ENCODE data around the gene MUSK. TPM values are rescaled to one million over a fixed set of nuclear protein-coding genes. Genes with fewer than 3 reads are reported as not detected.

MUSK gene
- total RNA-seq, 1 donor from 2014 or later: under 0.01 TPM

GRCh38 chr9:110847671-110848070 lies 179.1 kb downstream of the MUSK start:
- FAIRE-seq: no peak
- Histone ChIP-seq H3K36me3 (ENCODE audit: control insufficient read depth, insufficient read depth, low read length) (no peaks in the 10 kb centered on the region), H3K4me3 (ENCODE audit: low read depth, low read length) (no peak overlapping the region), H3K27me3 (ENCODE audit: control insufficient read depth, insufficient read depth, low read length) (no peaks in the 10 kb centered on the region)
- DNase-seq (ENCODE audit: low read depth): no peak
- TF ChIP-seq CTCF (IDR thresholded peaks at IDR 0.05; ENCODE audit: insufficient read depth, low read length, severe bottlenecking): no peak

- H3K36me3 ChIP-seq (ENCODE audit: control insufficient read depth, insufficient read depth, low read length): no peaks in the 10 kb centered on the region
- no peaks in the 10 kb centered on the region for H3K27me3 ChIP-seq (ENCODE audit: control insufficient read depth, insufficient read depth, low read length)
- DNase-seq (ENCODE audit: low read depth): no peak
- FAIRE-seq: no peak
- H3K4me3 ChIP-seq (ENCODE audit: low read depth, low read length): no peak overlapping the region
- no peak for TF ChIP-seq CTCF (IDR thresholded peaks at IDR 0.05; ENCODE audit: insufficient read depth, low read length, severe bottlenecking)
These were observed 182.0 kb downstream of the MUSK start for GRCh38 chr9:110850401-110851135.

Other genes with a start within 250 kb of the MUSK start
- gene SVEP1, start 89.0 kb upstream of the MUSK start, total RNA-seq: 0.26 and 1.3 TPM in 2 replicates